Naive thymus-derived CD4-positive, alpha-beta T cell (primary cell): ENCODE results near the gene STARD10. TPM values are rescaled to one million over a fixed set of nuclear protein-coding genes. Genes with fewer than 3 reads are reported as not detected.
A peak's percentile ranks its signal among the peaks of the same experiment; 100 is the strongest.
"Not testable (repeated sequence)": the region's sequence is repeated elsewhere in the genome, so short reads cannot be mapped to it uniquely, and the experiment has no call there.

Source experiments
- ATAC-seq: fragments of 150-1000 bp; cut with Tn5 transposase; 2 replicates; pipeline ENCODE4 v1.10.0; 2021; ENCODE audit warnings: mild to moderate bottlenecking, moderate library complexity
- CTCF ChIA-PET: fragments of 350-600 bp; sonication (Branson Sonifier 250); formaldehyde crosslinking; loops from one replicate; lab custom pipeline; 2021; ENCODE audit warnings: antibody characterized with exemption; lab: Charles Lee
- POLR2A ChIA-PET: fragments of 350-600 bp; sonication (Branson Sonifier 250); formaldehyde crosslinking; loops from one replicate; lab custom pipeline; 2021; ENCODE audit warnings: antibody characterized with exemption, inconsistent platforms; lab: Charles Lee
- DNase-seq, 9 donors: peaks; one replicate each; pipeline versions ENCODE4 v3.0.0 to v3.0.0-alpha.2; 2020 to 2022; ENCODE audit warnings: mixed read lengths in 1 of 9
- H3K27ac ChIP-seq: one replicate; pipeline ENCODE4 v1.7.0; 2013; ENCODE audit warnings: mild to moderate bottlenecking, low read depth, low read length, moderate library complexity
- H3K27me3 ChIP-seq, 2 donors: one replicate each; pipeline ENCODE4 v1.7.0; 2013; ENCODE audit warnings: low read length in 2 of 2, mild to moderate bottlenecking in 2 of 2, moderate library complexity in 2 of 2; ENCODE audit not compliant: control insufficient read depth in 2 of 2, insufficient read depth in 2 of 2
- H3K36me3 ChIP-seq, 3 experiments: 1 replicate in 2 of 3; 2 replicates in 1 of 3; pipeline ENCODE4 v1.7.0; 2013; ENCODE audit warnings: low read length in 3 of 3, mild to moderate bottlenecking in 3 of 3, moderate library complexity in 1 of 3; ENCODE audit not compliant: insufficient read depth in 3 of 3, control insufficient read depth in 2 of 3
- H3K4me1 ChIP-seq, 2 donors: one replicate each; pipeline ENCODE4 v1.7.0; 2013; ENCODE audit warnings: low read length in 2 of 2, mild to moderate bottlenecking in 2 of 2, moderate library complexity in 1 of 2; ENCODE audit not compliant: control insufficient read depth in 2 of 2, insufficient read depth in 2 of 2
- H3K4me3 ChIP-seq: 2 replicates; pipeline ENCODE4 v1.7.0; 2013; ENCODE audit warnings: mild to moderate bottlenecking, low read length
- H3K9me3 ChIP-seq, 3 experiments: 1 replicate in 2 of 3; 2 replicates in 1 of 3; pipeline ENCODE4 v1.7.0; 2013; ENCODE audit warnings: low read length in 3 of 3; ENCODE audit not compliant: control insufficient read depth in 2 of 3
- H3K27ac Mint-ChIP-seq, 9 donors: one replicate each; pipeline ENCODE4 v1.8.0; 2020 to 2022; ENCODE audit warnings: mixed read lengths in 9 of 9, mild to moderate bottlenecking in 8 of 9, moderate library complexity in 5 of 9, inconsistent platforms in 2 of 9
- H3K27me3 Mint-ChIP-seq, 5 donors: one replicate each; pipeline ENCODE4 v1.8.0; 2021 to 2022; ENCODE audit warnings: mixed read lengths in 5 of 5, mild to moderate bottlenecking in 1 of 5
- H3K36me3 Mint-ChIP-seq, 5 donors: one replicate each; pipeline ENCODE4 v1.8.0; 2020 to 2022; ENCODE audit warnings: mixed read lengths in 5 of 5, mild to moderate bottlenecking in 3 of 5, inconsistent platforms in 1 of 5
- H3K4me1 Mint-ChIP-seq, 7 donors: one replicate each; pipeline ENCODE4 v1.8.0; 2020 to 2022; ENCODE audit warnings: mixed read lengths in 7 of 7, mild to moderate bottlenecking in 3 of 7, inconsistent platforms in 1 of 7
- H3K4me3 Mint-ChIP-seq, 10 donors: one replicate each; pipeline ENCODE4 v1.8.0; 2020 to 2022; ENCODE audit warnings: mild to moderate bottlenecking in 10 of 10, mixed read lengths in 10 of 10, moderate library complexity in 6 of 10, inconsistent platforms in 2 of 10
- H3K9me3 Mint-ChIP-seq, 11 donors: one replicate each; pipeline ENCODE4 v1.8.0; 2020 to 2022; ENCODE audit warnings: mixed read lengths in 11 of 11, mild to moderate bottlenecking in 4 of 11, inconsistent platforms in 1 of 11, moderate library complexity in 1 of 11
- intact Hi-C, 2 donors: fragments of 100-400 bp; cut with micrococcal nuclease; formaldehyde crosslinking; loops; one replicate each; pipeline ENCODE4 v1.15.1; 2023
- polyA plus RNA-seq, 2 donors: library from polyadenylated mRNA; unstranded; fragments of 300-500 nt; fragmentation: Illumina TruSeq; gene quantifications; one replicate each; pipeline ENCODE4 v1.2.3, GENCODE V29; 2021
- total RNA-seq, 6 experiments: library from RNA in 5 of 6; stranded (reverse) in 5 of 6; gene quantifications; 1 replicate in 5 of 6; 2 replicates in 1 of 6; pipeline ENCODE4 v1.2.3 and lab custom pipeline; 2021 to 2026

STARD10 gene
- total and polyA plus RNA-seq, 7 experiments from 2014 or later: 10.9 to 26.1 (median 18.4) TPM

GRCh38 chr11:72814286-72815109 is 20.7 kb upstream of the STARD10 start, which contains the start of gene ATG16L2:
TSS of gene ATG16L2 (plus strand) at chr11:72814411. CDS start at chr11:72814446, 35 bp downstream.
- Histone ChIP-seq H3K4me3 (peak within 1 kb of the TSS; percentile 89), H3K27ac (peak within 1 kb of the TSS; percentile 100), H3K27me3 (no peaks in the 10 kb centered on the region), H3K9me3 (no peaks in the 10 kb centered on the region), H3K36me3 (peaks cover 14 to 41% (median 18%) of the 10 kb centered on the region in 3 experiments), H3K4me1 (peaks cover 18 to 23% of the 10 kb centered on the region in 2 donors)
- Mint-ChIP-seq H3K4me3 (peak within 1 kb of the TSS; percentile 97 to 99 (median 98)), H3K27ac (peak within 1 kb of the TSS; percentile 86 to 99 (median 98)), H3K4me1 (peaks cover 31 to 67% (median 52%) of the 10 kb centered on the region in 7 donors), H3K36me3 (peaks cover 3 to 32% (median 17%) of the 10 kb centered on the region in 5 donors), H3K27me3 (no peaks in the 10 kb centered on the region), H3K9me3 (no peaks in the 10 kb centered on the region)
- intact Hi-C loops: loop anchor here (1.0 to 10.0 kb wide), 12 partner anchors 8 to 1583 kb away; partner anchors contain the start of genes ARAP1 (in 2 of the 2), FCHSD2 (in 2 of the 2), C2CD3 (in 1 of the 2) and FAM168A (in 1 of the 2)
- DNase-seq (peak in 8 of 9 donors; percentile 53 to 96 (median 92)), ATAC-seq (peak; percentile 89)
- ChIA-PET CTCF (interaction anchor here (0.5 to 1.6 kb wide), 3 partner anchors 11 to 363 kb away, joined by 3 to 6 read pairs (median 4); no protein-coding TSS in a partner anchor), POLR2A (interaction anchor here (1.3 to 3.0 kb wide), 5 partner anchors 21 to 1679 kb away, joined by 4 to 18 read pairs (median 6); partner anchors contain the start of genes LIPT2 and STARD10)

GRCh38 chr11:72813740-72814285 is 20.0 kb upstream of the STARD10 start:
- Mint-ChIP-seq H3K36me3 (peaks cover 0 to 35% (median 14%) of the 10 kb centered on the region in 5 donors), H3K4me1 (peaks cover 26 to 61% (median 48%) of the 10 kb centered on the region in 7 donors), H3K27ac (peak overlapping the region; percentile 86 to 98 (median 97)), H3K27me3 (no peaks in the 10 kb centered on the region), H3K4me3 (peak overlapping the region; percentile 97 to 99 (median 98)), H3K9me3 (no peaks in the 10 kb centered on the region)
- Histone ChIP-seq H3K27me3 (no peaks in the 10 kb centered on the region), H3K9me3 (no peaks in the 10 kb centered on the region), H3K36me3 (peaks cover 11 to 41% (median 18%) of the 10 kb centered on the region in 3 experiments), H3K4me1 (peaks cover 18 to 23% of the 10 kb centered on the region in 2 donors), H3K4me3 (peak overlapping the region; percentile 89), H3K27ac (peak overlapping the region; percentile 100)
- ChIA-PET POLR2A (interaction anchor here (1.0 to 3.0 kb wide), 4 partner anchors 27 to 329 kb away, joined by 3 to 14 read pairs (median 5); no protein-coding TSS in a partner anchor), CTCF (interaction anchor here (1.2 to 1.8 kb wide), 5 partner anchors 9 to 89 kb away, joined by 3 to 10 read pairs (median 6); partner anchors contain the start of gene STARD10)
- intact Hi-C loops: loop anchor here (1.0 to 10.0 kb wide), 14 partner anchors 8 to 1583 kb away; partner anchors contain the start of genes ARAP1 (in 2 of the 2), FCHSD2 (in 2 of the 2), C2CD3 (in 1 of the 2) and FAM168A (in 1 of the 2)
- ATAC-seq (peak; percentile 79), DNase-seq (peak in 3 of 9 donors; percentile 77 to 98 (median 96))

GRCh38 chr11:72812967-72813739 is 19.3 kb upstream of the STARD10 start:
- Mint-ChIP-seq H3K4me1 (peaks cover 26 to 61% (median 50%) of the 10 kb centered on the region in 7 donors), H3K27ac (peak overlapping the region; percentile 86 to 98 (median 97)), H3K36me3 (peaks cover 0 to 37% (median 8%) of the 10 kb centered on the region in 5 donors), H3K27me3 (no peaks in the 10 kb centered on the region), H3K9me3 (no peaks in the 10 kb centered on the region), H3K4me3 (peak overlapping the region; percentile 97 to 99 (median 98))
- Histone ChIP-seq H3K27me3 (no peaks in the 10 kb centered on the region), H3K9me3 (no peaks in the 10 kb centered on the region), H3K36me3 (peaks cover 6 to 34% (median 12%) of the 10 kb centered on the region in 3 experiments), H3K4me3 (peak overlapping the region; percentile 89), H3K4me1 (peaks cover 18 to 23% of the 10 kb centered on the region in 2 donors), H3K27ac (peak overlapping the region; percentile 100)
- ChIA-PET POLR2A (interaction anchor here (1.0 to 1.2 kb wide), 3 partner anchors 26 to 329 kb away, joined by 3 to 6 read pairs (median 3); partner anchors contain the start of gene FCHSD2), CTCF (interaction anchor here (0.5 to 1.8 kb wide), 7 partner anchors 10 to 86 kb away, joined by 3 to 10 read pairs (median 3); partner anchors contain the start of gene STARD10)
- DNase-seq: peak in 8 of 9 donors; percentile 25 to 76 (median 32)
- ATAC-seq: peak; percentile 35
- intact Hi-C loops: loop anchor here in 1 of 2 donors (1.0 to 10.0 kb wide), 6 partner anchors 20 to 1584 kb away; partner anchors contain the start of genes FAM168A, INPPL1 and PGM2L1

GRCh38 chr11:72812604-72812966 is 18.7 kb upstream of the STARD10 start:
- H3K27ac ChIP-seq: peak overlapping the region; percentile 100
- peaks cover 24 to 56% (median 48%) of the 10 kb centered on the region in 7 donors for H3K4me1 Mint-ChIP-seq
- ATAC-seq: no peak
- peaks cover under 1 to 28% (median 6%) of the 10 kb centered on the region in 3 experiments for H3K36me3 ChIP-seq
- H3K27ac Mint-ChIP-seq: peak overlapping the region; percentile 86 to 98 (median 97)
- intact Hi-C loops: loop anchor here in 1 of 2 donors (5.0 to 10.0 kb wide), 3 partner anchors 590 to 1585 kb away; partner anchors contain the start of genes FAM168A, INPPL1 and PGM2L1
- H3K27me3 Mint-ChIP-seq: no peaks in the 10 kb centered on the region
- DNase-seq: no peak
- H3K36me3 Mint-ChIP-seq: peaks cover 0 to 33% (median 6%) of the 10 kb centered on the region in 5 donors
- ChIA-PET POLR2A (interaction anchor here (1.0 kb wide), 1 partner anchor 330 kb away, joined by 3 read pairs; the partner anchor contains the start of gene FCHSD2), CTCF (interaction anchor here (0.7 to 1.8 kb wide), 5 partner anchors 10 to 86 kb away, joined by 3 to 10 read pairs (median 3); partner anchors contain the start of gene STARD10)
- H3K27me3 ChIP-seq: no peaks in the 10 kb centered on the region
- peaks cover 18 to 23% of the 10 kb centered on the region in 2 donors for H3K4me1 ChIP-seq
- H3K9me3 ChIP-seq: no peaks in the 10 kb centered on the region
- H3K4me3 Mint-ChIP-seq: peak overlapping the region; percentile 97 to 99 (median 98)
- H3K9me3 Mint-ChIP-seq: no peaks in the 10 kb centered on the region
- peak overlapping the region; percentile 89 for H3K4me3 ChIP-seq

- not testable (repeated sequence) for DNase-seq, H3K9me3 ChIP-seq, ATAC-seq, H3K27ac ChIP-seq, H3K27me3 ChIP-seq, H3K27me3 Mint-ChIP-seq, H3K9me3 Mint-ChIP-seq, H3K4me3 ChIP-seq
- Mint-ChIP-seq H3K36me3 (peaks cover 0 to 29% (median 4%) of the 10 kb centered on the region in 5 donors), H3K4me3 (peak overlapping the region in 8 of 10 donors; percentile 18 to 98 (median 54)), H3K4me1 (peaks cover 20 to 48% (median 41%) of the 10 kb centered on the region in 7 donors), H3K27ac (peak overlapping the region in 4 of 9 donors; percentile 52 to 88 (median 70))
- ChIA-PET CTCF (interaction anchor here (0.6 kb wide), 1 partner anchor 89 kb away, joined by 3 read pairs; no protein-coding TSS in a partner anchor), POLR2A (interaction anchor here (0.8 kb wide), 1 partner anchor 10 kb away, joined by 3 read pairs; no protein-coding TSS in a partner anchor)
- peaks cover 0 to 21% (median 0%) of the 10 kb centered on the region in 3 experiments for H3K36me3 ChIP-seq
- H3K4me1 ChIP-seq: peaks cover 18 to 23% of the 10 kb centered on the region in 2 donors
- intact Hi-C loops: loop anchor here in 1 of 2 donors (5.0 to 10.0 kb wide), 3 partner anchors 589 to 1586 kb away; partner anchors contain the start of genes FAM168A, INPPL1 and PGM2L1
Observed at GRCh38 chr11:72811686-72812085, 17.8 kb upstream of the STARD10 start.
